ENCODE results near the gene PCDH15.
"Not testable (repeated sequence)": the region's sequence is repeated elsewhere in the genome, so short reads cannot be mapped to it uniquely, and the experiment has no call there.

PCDH15 gene

GRCh38 chr10:54531296-54531695 lies 269.7 kb downstream of the PCDH15 start:
- no peak for DNase-seq

DNA sequence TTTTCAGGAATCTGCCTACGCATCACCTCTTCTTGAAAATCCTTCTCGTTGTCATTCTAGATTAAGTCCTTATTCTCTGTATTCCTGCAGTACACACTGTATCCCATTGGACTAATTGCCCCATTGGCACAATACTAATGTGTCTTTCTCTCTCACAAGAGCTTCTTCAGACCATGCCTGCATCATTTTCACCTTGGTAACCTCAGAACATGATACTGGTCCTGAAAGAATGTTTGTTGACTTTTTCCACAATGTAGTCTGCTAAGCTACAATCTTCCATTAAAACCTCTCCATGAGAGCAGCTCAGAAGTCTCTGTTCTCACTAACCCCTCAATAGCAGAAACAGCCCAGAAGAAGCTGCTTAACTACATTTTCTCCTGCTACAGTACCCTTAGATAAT lies 270.7 kb downstream of the PCDH15 start:
- no peak for DNase-seq

DNA sequence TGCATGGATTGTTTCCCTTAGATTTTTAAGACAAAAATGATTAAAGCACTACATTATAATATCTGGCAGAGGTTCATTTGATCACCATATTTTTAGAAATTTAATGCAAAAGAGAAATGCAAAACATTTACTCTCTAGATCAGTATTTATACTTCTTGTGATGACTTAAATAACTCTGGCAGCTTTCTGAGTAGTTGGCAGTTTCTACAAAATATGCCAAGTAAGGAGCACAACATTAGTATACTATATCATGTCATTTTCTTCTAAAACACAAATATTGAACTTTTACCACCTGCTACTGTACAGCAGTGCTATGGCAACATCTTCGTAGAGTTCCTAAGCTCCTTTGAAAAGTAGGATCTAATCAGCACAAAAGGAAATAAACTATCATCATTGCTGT lies 275.2 kb downstream of the PCDH15 start:
- DNase-seq, result no peak

DNA sequence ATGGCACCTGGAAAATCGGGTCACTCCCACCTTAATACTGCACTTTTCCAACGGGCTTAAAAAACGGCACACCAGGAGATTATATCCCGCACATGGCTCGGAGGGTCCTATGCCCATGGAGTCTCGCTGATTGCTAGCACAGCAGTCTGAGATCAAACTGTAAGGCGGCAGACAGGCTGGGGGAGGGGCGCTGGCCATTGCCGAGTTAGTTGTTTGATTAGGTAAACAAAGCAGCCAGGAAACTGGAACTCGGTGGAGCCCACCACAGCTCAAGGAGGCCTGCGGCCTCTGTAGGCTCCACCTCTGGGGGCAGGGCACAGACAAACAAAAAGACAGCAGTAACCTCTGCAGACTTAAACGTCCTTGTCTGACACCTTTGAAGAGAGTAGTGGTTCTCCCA lies 285.8 kb downstream of the PCDH15 start:
- DNase-seq, result not testable (repeated sequence)

- no peak for DNase-seq
Observed at GRCh38 chr10:54503863-54504262, 297.2 kb downstream of the PCDH15 start.

- DNase-seq, result no peak
Observed at GRCh38 chr10:54501929-54502328, 299.1 kb downstream of the PCDH15 start.

GRCh38 chr10:54496852-54497251 lies 304.2 kb downstream of the PCDH15 start:
- DNase-seq, result no peak

GRCh38 chr10:54487743-54488142 lies 313.3 kb downstream of the PCDH15 start:
- DNase-seq, result no peak

- DNase-seq, result no peak
Observed at GRCh38 chr10:54485971-54486370, 315.1 kb downstream of the PCDH15 start.

GRCh38 chr10:54484186-54484585 lies 316.8 kb downstream of the PCDH15 start:
- DNase-seq, result no peak

DNA sequence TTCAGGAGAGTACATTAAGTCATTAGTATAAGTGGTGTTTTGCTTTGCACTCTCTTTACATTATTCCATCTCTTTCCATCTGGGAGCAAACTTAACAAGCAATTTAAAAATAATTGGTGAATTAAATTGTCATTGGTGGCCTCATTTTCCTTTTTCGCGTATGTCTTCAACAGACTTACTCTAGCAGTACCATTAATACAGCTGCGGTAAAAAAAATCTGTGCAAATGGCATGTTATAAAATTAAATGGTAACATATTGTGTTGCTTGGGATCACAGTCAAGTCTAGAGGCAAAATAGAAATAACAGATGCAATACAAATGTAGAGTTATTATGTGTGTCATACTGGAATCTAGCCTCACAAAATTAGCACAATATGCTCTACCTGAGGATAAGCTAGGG lies 322.4 kb downstream of the PCDH15 start:
- DNase-seq, result no peak

DNA sequence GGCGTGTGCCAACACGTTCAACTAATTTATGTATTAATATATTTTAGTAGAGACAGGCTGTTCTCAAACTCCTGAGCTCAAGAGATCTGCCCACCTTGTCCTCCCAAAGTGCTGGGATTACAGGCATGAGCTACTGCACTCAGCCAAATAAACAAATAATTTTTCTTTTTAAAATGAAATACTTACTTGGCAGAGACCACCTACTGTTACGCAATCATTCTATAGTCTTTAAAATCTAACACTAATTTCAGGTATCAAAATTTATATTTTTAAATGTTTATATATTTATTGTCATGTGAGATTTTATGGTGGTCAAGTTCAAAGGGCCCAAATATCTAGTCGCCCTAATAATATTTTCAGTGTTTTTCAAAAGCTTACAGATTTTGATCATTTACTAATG lies 323.3 kb downstream of the PCDH15 start:
- DNase-seq, result no peak

- no peak for DNase-seq
Observed at GRCh38 chr10:54470324-54470631, 330.8 kb downstream of the PCDH15 start.

GRCh38 chr10:54469587-54470323 lies 331.3 kb downstream of the PCDH15 start:
- no peak for DNase-seq

DNA sequence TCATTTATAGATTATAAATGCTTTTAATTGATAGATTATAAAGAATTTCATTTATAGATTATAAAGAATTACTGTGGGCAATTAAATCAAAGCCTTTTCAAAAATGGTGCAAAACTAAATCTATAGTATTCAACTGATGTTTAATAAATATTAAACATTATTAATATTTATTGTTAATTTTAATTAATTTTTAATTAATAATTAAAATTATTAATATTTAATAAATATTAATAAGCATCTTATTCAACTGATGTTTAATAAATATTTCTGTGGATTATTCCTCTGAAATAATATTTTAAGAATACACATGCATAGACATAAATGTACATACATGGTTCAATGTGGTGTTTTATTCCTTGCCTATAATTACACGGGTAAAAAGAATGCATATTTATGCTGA lies 346.8 kb downstream of the PCDH15 start:
- DNase-seq, result no peak

- no peak for DNase-seq
Observed at GRCh38 chr10:54449056-54449455, 352.0 kb downstream of the PCDH15 start.

DNA sequence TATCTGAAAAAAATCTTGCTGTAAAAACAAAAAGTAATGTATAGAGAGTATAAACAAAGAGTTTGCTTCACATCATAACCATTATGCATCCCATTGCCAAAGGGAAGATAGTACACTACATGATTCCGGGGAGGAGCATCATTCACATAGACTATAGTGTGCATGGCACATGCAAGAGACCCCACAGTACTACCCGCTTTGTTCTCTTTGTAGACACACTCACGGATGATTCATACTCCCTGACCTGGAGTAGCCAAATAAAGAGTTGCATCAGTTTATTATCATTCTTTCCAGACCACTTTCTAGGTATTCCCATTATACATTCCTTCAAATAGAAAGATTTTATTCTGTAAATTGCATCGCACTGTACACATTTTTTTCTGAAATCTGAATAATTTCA lies 356.9 kb downstream of the PCDH15 start:
- no peak for DNase-seq

GRCh38 chr10:54441275-54441674 lies 359.8 kb downstream of the PCDH15 start:
- DNase-seq, result no peak

- no peak for DNase-seq
Observed at GRCh38 chr10:54434782-54435181, 366.2 kb downstream of the PCDH15 start.

DNA sequence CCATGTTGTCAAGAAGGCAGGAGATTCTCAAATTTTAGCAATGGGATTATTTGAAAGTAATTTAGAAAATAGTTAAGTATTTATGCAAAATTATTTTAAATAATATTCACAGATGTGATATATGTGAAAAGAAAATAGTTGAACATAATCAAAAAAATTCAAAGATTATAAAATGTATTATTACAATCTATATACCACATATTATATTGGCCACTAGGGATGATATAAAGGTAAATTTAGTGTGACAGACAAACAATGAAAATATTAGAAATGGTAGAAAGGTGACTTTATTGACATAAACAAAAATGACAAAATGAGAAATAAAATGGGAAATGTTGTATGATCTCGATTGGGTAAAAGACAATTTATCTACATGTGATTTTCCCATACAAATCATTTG lies 385.5 kb downstream of the PCDH15 start:
- DNase-seq, result no peak

DNA sequence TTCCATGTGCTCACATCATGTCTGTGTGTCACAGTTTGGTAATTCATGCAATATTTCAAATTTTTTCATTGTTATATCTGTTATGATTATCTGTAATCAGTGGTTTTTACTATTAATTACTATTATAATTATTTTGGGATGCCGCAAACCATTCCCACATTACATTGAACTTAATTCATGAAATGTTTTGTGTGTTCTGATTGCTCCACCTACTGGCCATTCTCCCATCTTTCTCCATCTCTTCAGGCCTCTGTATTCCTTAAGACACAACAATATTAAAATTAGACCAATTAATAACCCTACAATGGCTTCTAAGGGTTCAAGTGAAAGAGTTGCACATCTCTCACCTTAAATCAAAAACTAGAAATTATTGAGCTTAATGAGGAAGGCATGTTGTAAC lies 398.5 kb downstream of the PCDH15 start:
- no peak for DNase-seq

GRCh38 chr10:54396031-54396430 lies 405.0 kb downstream of the PCDH15 start:
- DNase-seq, result no peak

DNA sequence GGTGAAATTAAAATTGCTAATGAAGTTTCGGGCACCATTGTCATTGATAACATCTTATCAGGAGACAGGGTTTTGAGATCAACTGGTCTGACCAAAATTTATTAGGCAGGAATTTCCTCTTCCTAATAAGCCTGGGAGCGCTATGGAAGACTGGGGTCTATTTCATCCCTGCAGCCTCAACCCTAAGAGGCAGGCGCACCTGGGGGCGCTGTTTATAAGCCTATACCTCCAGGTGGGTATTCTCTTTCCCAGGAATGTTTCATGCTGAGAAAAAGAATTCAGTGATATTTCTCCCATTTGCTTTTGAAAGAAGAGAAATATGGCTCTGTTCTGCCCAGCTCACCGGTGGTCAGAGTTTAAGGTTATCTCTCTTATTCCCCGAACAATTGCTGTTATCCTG lies 406.4 kb downstream of the PCDH15 start:
- DNase-seq, result not testable (repeated sequence)

GRCh38 chr10:54372179-54372578 lies 428.9 kb downstream of the PCDH15 start:
- no peak for DNase-seq

GRCh38 chr10:54368984-54369383 lies 432.0 kb downstream of the PCDH15 start:
- no peak for DNase-seq

GRCh38 chr10:54363390-54363789 lies 437.6 kb downstream of the PCDH15 start:
- DNase-seq, result no peak
